H1 (cell line): ENCODE results near the gene VAX1. TPM values are rescaled to one million over a fixed set of nuclear protein-coding genes. Genes with fewer than 3 reads are reported as not detected.

Source experiments
- CREB1 ChIP-seq: IDR thresholded peaks from 2 replicates; pipeline ENCODE4 v1.6.1; 2012; ENCODE audit warnings: inconsistent platforms
- CTBP2 ChIP-seq: IDR thresholded peaks from 2 replicates; pipeline ENCODE4 v1.7.0; 2011; ENCODE audit warnings: borderline replicate concordance, mild to moderate bottlenecking, moderate library complexity, mixed read lengths, low read length; ENCODE audit not compliant: insufficient read depth, insufficient read length
- EGR1 ChIP-seq: IDR thresholded peaks from 2 replicates; pipeline ENCODE4 v1.6.1; 2011; ENCODE audit warnings: low read depth, low read length, borderline replicate concordance
- EP300 ChIP-seq, 2 experiments: IDR thresholded peaks; 1 replicate in 1 of 2; 2 replicates in 1 of 2; pipeline ENCODE4 v1.6.1; 2011 to 2012; ENCODE audit warnings: low read depth in 2 of 2, low read length in 2 of 2, mild to moderate bottlenecking in 2 of 2, borderline replicate concordance in 1 of 2, inconsistent platforms in 1 of 2, moderate library complexity in 1 of 2
- GABPA ChIP-seq: IDR thresholded peaks from 2 replicates; pipeline ENCODE4 v1.6.1; 2011; ENCODE audit warnings: mild to moderate bottlenecking, low read length, moderate library complexity, borderline replicate concordance; ENCODE audit not compliant: insufficient read depth
- HDAC2 ChIP-seq, 2 experiments: fragments of 300-600 bp in 1 of 2; sonication (generic) in 1 of 2; IDR thresholded peaks; 2 replicates each; pipeline ENCODE4 v1.6.1; 2011 to 2012; ENCODE audit warnings: low read depth in 2 of 2, low read length in 2 of 2, mild to moderate bottlenecking in 2 of 2, moderate library complexity in 2 of 2, borderline replicate concordance in 1 of 2, inconsistent platforms in 1 of 2
- HDAC6 ChIP-seq: IDR thresholded peaks from one replicate; pipeline ENCODE4 v1.7.1; 2012; ENCODE audit warnings: low read depth, mild to moderate bottlenecking, inconsistent platforms, low read length, moderate library complexity
- JUN ChIP-seq: IDR thresholded peaks from 2 replicates; pipeline ENCODE4 v1.6.1; 2011; ENCODE audit warnings: low read depth, mild to moderate bottlenecking, improper control_type of control experiment, low read length
- MAX ChIP-seq: IDR thresholded peaks from 2 replicates; pipeline ENCODE4 v1.6.1; 2012; ENCODE audit warnings: inconsistent platforms
- POLR2A ChIP-seq, 2 experiments: IDR thresholded peaks; 1 replicate in 1 of 2; 2 replicates in 1 of 2; pipeline ENCODE4 v1.6.1; 2011; ENCODE audit warnings: low read depth in 2 of 2, low read length in 2 of 2, mild to moderate bottlenecking in 2 of 2; ENCODE audit errors: control extremely low read depth in 1 of 2
- POLR2AphosphoS5 ChIP-seq: IDR thresholded peaks from 2 replicates; pipeline ENCODE4 v1.6.1; 2011; ENCODE audit warnings: low read depth, low read length
- SP4 ChIP-seq: IDR thresholded peaks from 2 replicates; pipeline ENCODE4 v1.6.1; 2012; ENCODE audit warnings: low read length, inconsistent platforms
- SRF ChIP-seq: IDR thresholded peaks from 2 replicates; pipeline ENCODE4 v1.6.1; 2011; ENCODE audit warnings: mild to moderate bottlenecking, low read depth, low read length, moderate library complexity
- TAF1 ChIP-seq: IDR thresholded peaks from 2 replicates; pipeline ENCODE4 v1.6.1; 2011; ENCODE audit warnings: mild to moderate bottlenecking, low read depth, low read length
- YY1 ChIP-seq: IDR thresholded peaks from 2 replicates; pipeline ENCODE4 v1.6.1; 2011; ENCODE audit warnings: low read depth, mild to moderate bottlenecking, low read length
- polyA plus RNA-seq, 7 experiments: library from polyadenylated mRNA; depleted of rRNA in 3 of 7; stranded (reverse) in 5 of 7; unstranded in 2 of 7; fragments of >200 nt in 5 of 7; fragments of 200-250 nt in 2 of 7; gene quantifications; 1 replicate in 5 of 7; 2 replicates in 1 of 7; 4 replicates in 1 of 7; pipeline versions ENCODE4 v1.2.1 to v1.2.3, GENCODE V29; 2011 to 2013; ENCODE audit warnings: missing spikeins in 2 of 7, mixed read lengths in 2 of 7
- total RNA-seq: library from RNA; stranded (reverse); fragmentation: NEBNext Ultra II Directional; extraction: Animal tissue kit (Norgen Biotek cat#: 25700); gene quantifications from 2 replicates; pipeline ENCODE4 v1.2.1, GENCODE V29; 2021

The VAX1 gene
- total and polyA plus RNA-seq, 2 of the 8 experiments (the other 6 are each of a cell fraction or from before 2014, with no cell fraction given), result not detected

- TF ChIP-seq CTBP2 (no peak), SP4 (no peak), EP300 (IDR thresholded peaks at IDR 0.05; ENCODE audit: borderline replicate concordance in 1 of 2, low read depth in 2 of 2, low read length in 2 of 2) (no peak), HDAC6 (no peak), JUN (no peak), SRF (no peak), POLR2AphosphoS5 (no peak), HDAC2 (IDR thresholded peaks at IDR 0.05; ENCODE audit: borderline replicate concordance in 1 of 2, low read depth in 2 of 2, low read length in 2 of 2) (no peak; a peak in 1 of 4 replicates), POLR2A (IDR thresholded peaks at IDR 0.05; ENCODE audit: control extremely low read depth in 1 of 2, low read depth in 2 of 2, low read length in 2 of 2) (no peak), TAF1 (no peak), CREB1 (no peak), YY1 (no peak), GABPA (no peak), EGR1 (peak; percentile 84), MAX (no peak; the same call in 1 of the 2 replicates)
These were observed 36.6 kb upstream of the VAX1 start (continued) for GRCh38 chr10:117174439-117175214.
